Fibroblast of pulmonary artery (primary cell): ENCODE measurements around the gene WDR70.
"Not testable (repeated sequence)": the region's sequence is repeated elsewhere in the genome, so short reads cannot be mapped to it uniquely, and the experiment has no call there.

Experiments used
- DNase-seq: peaks from one replicate; pipeline ENCODE4 v3.0.0-alpha.2; 2010; ENCODE audit warnings: low read depth
- H3K4me3 ChIP-seq: replicated peaks from 2 replicates; pipeline ENCODE4 v1.5.1; 2011; ENCODE audit warnings: low read depth, mild to moderate bottlenecking, control low read depth, low read length, moderate library complexity
- TF ChIP-seq, protein P1 (sequence below): IDR thresholded peaks from 2 replicates; pipeline ENCODE4 v1.5.1; 2011; ENCODE audit warnings: mild to moderate bottlenecking, control low read depth, low read length, inconsistent platforms; ENCODE audit errors: missing control alignments

Gene WDR70

DNA sequence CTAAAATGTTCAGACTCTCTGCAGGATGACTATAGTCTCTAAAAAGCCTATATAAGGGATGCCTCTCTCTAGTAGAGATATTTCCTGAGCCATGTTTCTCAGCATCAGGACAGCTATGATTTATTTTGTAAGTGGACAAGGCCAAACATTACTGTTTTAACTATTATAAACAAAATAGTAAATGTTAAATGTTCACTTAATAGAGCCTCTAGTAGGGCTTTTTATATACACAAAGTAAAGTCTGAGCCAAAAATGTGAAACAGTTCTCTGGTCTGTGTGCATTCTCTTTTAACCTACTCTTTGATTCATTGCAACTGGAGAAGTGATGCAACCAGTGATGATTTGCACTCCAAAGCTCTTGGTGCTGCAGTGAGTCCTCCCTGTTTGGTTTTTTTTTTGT is 240.2 kb downstream of the WDR70 start:
- peak; percentile 70 for DNase-seq
- no peak overlapping the region for H3K4me3 ChIP-seq
- TF ChIP-seq, protein P1, sequence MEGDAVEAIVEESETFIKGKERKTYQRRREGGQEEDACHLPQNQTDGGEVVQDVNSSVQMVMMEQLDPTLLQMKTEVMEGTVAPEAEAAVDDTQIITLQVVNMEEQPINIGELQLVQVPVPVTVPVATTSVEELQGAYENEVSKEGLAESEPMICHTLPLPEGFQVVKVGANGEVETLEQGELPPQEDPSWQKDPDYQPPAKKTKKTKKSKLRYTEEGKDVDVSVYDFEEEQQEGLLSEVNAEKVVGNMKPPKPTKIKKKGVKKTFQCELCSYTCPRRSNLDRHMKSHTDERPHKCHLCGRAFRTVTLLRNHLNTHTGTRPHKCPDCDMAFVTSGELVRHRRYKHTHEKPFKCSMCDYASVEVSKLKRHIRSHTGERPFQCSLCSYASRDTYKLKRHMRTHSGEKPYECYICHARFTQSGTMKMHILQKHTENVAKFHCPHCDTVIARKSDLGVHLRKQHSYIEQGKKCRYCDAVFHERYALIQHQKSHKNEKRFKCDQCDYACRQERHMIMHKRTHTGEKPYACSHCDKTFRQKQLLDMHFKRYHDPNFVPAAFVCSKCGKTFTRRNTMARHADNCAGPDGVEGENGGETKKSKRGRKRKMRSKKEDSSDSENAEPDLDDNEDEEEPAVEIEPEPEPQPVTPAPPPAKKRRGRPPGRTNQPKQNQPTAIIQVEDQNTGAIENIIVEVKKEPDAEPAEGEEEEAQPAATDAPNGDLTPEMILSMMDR, result no peak

GRCh38 chr5:37622354-37622753 is 243.2 kb downstream of the WDR70 start:
- H3K4me3 ChIP-seq, DNase-seq: not testable (repeated sequence)

DNA sequence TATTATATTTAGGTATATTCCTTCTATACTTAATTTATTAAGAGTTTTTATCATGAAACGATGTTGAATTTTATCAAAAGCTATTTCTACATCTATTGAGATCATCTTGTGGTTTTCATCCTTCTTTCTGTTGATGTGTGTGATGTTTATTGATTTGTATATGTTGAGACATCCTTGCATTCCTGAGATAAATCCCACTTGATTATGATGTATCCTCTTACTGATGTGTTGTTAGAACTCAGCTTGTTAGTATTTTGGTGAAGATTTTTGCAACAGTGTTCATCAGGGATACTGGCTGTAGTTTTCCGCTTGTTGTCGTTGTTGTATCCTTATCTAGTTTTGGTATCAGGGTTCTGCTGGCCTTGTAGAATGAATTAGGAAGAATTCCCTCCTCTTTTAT is 247.1 kb downstream of the WDR70 start:
- DNase-seq, result no peak

GRCh38 chr5:37628876-37629275 is 249.8 kb downstream of the WDR70 start:
- H3K4me3 ChIP-seq, result no peak overlapping the region

More for the DNA sequence above, 247.1 kb downstream of the WDR70 start:
- TF ChIP-seq, protein P1, result no peak
- H3K4me3 ChIP-seq, result no peak overlapping the region

GRCh38 chr5:37631939-37632338 is 252.8 kb downstream of the WDR70 start:
- no peak overlapping the region for H3K4me3 ChIP-seq
- TF ChIP-seq, protein P1, result no peak
- DNase-seq, result no peak

More at GRCh38 chr5:37628876-37629275, 249.8 kb downstream of the WDR70 start:
- TF ChIP-seq, protein P1, result no peak
- DNase-seq, result no peak

GRCh38 chr5:37637165-37637845 is 258.2 kb downstream of the WDR70 start:
- peak; percentile 23 for DNase-seq
- TF ChIP-seq, protein P1, result no peak
- no peak overlapping the region for H3K4me3 ChIP-seq

DNA sequence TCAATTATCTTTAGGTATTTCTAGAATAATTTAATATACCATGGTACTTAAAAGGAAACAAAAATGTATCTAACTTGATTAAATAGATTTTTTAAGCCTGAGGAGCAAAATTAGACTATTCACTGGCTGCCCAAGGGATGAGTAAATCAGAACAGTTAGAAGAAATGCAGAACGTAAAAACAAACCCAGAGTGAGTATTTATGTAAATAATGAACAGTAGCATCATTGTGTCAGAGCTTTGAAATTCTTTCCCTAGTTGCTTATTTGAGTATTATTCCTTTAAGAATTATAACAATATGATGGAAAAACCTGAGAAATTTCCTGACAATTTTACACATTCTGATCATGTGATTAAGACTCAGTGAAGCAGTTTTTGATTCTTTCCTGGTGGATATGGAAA is 259.8 kb downstream of the WDR70 start:
- no peak overlapping the region for H3K4me3 ChIP-seq
- DNase-seq, result no peak
- TF ChIP-seq, protein P1, result no peak
